OCI-LY1 (cell line): ENCODE results near the gene YIPF3.

ENCODE experiments used
- CTCF ChIP-seq: fragments of 200-600 bp; sonication (generic), shearing (Covaris generic); IDR thresholded peaks from 2 replicates; pipeline ENCODE4 v1.5.1; 2017; ENCODE audit warnings: mild to moderate bottlenecking, antibody characterized with exemption, low read length, moderate library complexity, mixed read lengths
- EZH2 ChIP-seq: fragments of 200-600 bp; sonication (generic), shearing (Covaris generic); IDR thresholded peaks from 2 replicates; pipeline ENCODE4 v1.8.0; 2017; ENCODE audit warnings: borderline replicate concordance, mixed run types, mild to moderate bottlenecking, antibody characterized with exemption, low read length, moderate library complexity, mixed read lengths

DNA sequence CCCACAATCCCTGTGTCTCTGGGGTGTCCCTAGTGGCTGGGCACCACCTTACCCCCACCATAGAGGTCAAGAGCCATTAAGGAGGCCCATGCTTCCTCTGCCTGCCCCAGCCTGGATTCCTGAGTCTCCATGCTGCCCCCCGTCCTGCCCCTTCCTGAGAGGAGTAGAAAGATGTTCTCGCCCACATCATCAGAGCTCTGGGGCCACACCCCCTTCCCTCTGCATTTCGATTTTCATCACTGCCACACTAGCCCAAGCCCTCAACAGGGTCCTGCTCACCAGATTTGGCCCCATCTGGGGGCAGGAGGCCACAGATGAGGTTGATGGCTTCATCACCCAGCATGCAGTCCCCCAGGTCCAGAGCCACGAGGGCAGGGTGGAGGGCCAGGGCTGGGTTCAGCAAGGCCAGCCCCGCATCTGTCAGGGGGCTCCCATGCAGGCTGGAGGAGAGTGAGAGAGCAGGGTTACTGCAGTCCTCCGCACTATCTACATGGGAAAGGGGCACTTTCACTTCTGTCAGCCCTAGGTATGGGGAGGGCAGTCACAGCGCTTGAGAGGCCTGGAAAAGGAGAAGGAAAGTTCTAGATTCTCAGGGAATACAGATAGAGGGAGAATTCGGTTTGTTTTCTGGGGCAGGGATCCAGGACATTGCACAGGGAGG is 8.1 kb downstream of the YIPF3 start:
- TF ChIP-seq CTCF (no peak), EZH2 (no peak)
